Right renal cortex interstitium (tissue), 3 donors: ENCODE results near the gene PXDC1. TPM values are rescaled to one million over a fixed set of nuclear protein-coding genes. Genes with fewer than 3 reads are reported as not detected.

ENCODE experiments used
- DNase-seq, 3 donors: peaks; one replicate each; pipeline ENCODE4 v3.0.0-alpha.2; 2013; ENCODE audit warnings: low read depth in 3 of 3, low spot score in 2 of 3
- polyA plus RNA-seq, 3 donors: library from polyadenylated mRNA; unstranded; fragments of 120-200 nt; gene quantifications; one replicate each; pipeline ENCODE4 v1.2.1, GENCODE V29; 2013; ENCODE audit not compliant: insufficient read length in 3 of 3

PXDC1 gene
- polyA plus RNA-seq, 3 donors: 17.5 to 20.4 (median 19.3) TPM

- no peak for DNase-seq
These were observed 2.3 kb downstream of the PXDC1 start for GRCh38 chr6:3749067-3749841.

GRCh38 chr6:3748208-3749066, 3.1 kb downstream of the PXDC1 start:
- no peak for DNase-seq

GRCh38 chr6:3747100-3747737, 4.3 kb downstream of the PXDC1 start:
- DNase-seq: no peak

DNA sequence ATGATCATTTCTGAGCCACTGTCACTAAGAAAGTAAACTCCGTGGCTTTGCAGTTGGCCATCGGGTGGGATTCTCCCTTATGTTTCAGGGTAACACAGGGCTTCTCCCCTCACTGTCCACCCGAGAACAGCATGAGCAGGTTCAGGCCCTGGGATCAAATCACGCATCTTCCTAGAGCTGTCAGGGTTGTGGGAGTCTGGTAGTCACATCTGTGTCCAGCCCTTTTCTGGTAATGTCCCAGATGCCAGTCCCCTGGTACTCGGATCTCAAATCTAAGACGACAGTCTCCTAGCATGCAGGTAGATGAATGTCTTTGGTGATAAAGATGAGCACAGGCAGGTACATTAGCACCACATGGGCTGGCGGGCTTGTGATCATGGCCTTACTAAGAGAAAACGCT, 4.8 kb downstream of the PXDC1 start:
- DNase-seq: no peak

DNA sequence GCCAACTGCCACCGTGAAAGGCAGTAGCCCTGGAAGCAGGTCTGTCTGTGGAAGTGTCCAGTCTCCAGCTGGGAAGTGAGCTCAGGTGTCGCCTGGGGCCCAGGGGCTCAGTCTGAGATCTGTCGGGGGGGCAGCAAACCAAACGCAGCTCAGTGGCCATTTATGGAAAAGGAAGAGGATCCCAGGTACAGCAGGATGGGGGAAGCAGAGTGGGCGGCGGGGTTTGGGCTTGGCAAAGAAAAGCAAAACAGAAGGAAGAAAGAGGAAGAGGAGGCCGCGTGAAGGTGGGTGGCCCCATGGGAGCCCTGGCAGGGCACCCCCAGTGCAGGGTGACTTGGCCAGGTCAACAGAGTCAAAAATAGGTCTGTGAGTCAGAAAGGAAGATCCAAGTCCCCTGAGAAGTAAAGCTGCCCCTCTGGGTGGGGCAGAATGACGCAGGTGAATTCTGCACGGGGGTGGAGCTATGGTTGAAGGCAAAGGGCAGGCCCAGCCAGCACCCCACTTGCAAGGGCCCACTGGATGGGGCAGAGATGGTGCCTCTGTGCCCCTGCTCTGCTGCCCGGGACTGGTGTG, 5.3 kb downstream of the PXDC1 start:
- DNase-seq: no peak

DNA sequence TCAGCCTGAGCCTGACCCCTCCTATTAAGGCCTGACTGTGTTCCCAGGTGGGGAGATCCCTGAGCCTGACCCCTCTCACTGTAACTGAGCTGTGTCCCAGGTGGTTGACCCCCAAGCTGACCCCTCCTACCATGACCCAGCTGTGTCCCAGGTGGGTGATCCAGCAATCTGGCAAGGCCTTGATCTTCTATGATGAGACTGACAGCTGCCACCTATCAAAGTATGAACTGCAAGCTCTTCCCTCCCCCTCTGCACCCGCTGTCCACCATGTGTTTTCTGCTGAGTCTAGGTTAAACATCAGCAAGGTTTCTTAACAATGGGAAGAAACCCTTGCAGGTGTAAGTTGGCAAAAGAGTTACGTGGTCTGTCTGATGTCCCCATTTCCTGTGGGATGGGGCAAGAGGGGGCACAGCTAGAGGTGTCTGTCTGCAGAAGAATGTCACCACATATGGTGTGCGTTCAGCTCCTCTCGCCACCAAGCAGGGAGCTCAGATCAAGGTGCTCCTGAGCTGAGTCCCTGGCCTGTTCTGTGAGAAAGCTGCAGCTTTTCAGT, 5.9 kb downstream of the PXDC1 start:
- DNase-seq: no peak

DNA sequence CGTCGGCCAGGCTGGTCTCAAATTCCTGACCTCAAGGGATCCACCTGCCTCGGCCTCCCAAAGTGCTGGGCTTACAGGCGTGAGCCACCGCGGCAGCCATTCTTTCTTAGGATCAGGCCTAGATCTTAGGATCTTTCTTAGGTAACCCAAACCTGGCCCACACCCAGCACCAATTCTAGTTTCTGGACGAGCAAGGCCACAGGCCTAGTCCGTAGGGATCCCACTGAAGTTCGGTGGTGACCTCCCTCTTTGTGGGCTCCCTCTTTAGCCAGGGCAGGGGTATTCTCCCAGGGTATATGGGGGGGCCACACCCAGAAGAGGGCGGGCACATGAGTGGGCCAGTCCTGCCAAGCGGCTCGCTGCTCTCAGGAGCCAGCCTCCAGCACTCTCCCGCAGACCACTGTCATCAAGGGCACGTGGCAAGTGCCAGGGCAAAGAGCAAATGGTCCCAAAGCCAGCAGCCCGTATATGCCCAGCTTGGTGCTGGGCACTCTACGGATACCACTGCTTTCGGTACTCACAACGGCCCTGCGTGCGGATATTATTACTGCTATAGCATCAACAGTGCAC, 6.5 kb downstream of the PXDC1 start:
- DNase-seq: no peak

- DNase-seq: no peak
These were observed 7.2 kb downstream of the PXDC1 start for GRCh38 chr6:3744211-3744900.

DNA sequence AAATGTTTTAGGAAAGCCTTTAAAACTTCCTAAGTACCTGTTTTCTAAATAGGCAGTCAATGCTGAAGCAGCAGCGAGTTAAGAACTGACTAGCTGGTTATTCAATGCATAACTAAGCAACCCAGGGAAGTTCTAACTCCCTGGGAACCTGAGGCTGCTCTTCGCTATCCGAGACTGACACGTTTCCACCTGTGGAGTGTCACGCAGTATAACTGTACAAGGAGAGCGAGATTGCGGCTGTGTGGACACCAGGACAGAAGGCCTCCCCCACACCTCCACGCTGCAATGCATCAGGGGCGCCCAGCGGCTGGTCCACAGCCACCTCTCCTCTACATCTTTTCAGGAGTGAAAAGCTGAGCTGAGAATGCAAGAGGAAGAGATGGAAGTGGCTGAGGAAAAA, 8.0 kb downstream of the PXDC1 start:
- DNase-seq: no peak

DNA sequence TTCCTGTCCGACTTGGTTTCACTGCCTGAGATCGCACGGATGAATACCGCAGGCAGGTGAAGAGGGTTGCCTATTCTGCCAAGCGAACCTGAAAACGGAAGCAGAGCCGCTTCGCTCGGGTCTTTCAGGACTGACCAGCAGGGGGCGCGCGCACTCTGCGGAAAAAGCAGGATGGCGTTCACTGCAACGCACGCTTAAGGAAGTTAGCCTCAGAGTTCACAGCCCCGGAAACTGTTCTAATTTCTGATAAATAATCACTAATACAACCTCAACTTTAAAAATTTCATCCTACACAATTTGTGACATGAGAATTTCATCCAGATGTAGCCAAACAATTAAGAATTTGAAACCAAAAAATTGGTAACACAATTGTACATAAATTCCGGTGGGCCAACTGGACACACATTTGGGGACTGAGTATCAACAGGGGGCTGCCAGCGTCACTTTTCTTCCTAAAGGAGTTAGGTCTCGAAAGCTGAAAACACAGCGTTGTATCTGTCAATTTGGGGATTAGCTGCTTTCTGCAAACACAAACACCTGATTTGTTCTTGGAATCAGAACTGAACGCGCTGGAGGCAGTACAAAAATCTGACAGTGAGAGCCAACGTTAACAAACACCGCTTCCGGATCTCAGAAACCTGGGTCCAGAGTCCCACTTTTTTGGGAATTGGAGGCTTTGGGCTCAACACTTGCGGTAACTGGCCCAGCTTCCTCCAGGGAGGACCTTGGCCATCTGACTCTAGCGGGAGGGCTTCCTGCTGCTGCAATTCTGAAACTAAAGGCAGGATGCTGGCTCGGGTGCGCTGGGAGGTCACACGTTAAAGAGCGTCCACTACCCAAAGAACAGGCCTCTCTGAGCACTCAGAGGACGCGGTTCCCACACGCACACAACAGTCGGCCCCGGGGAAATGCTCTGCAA, 8.8 kb downstream of the PXDC1 start:
- DNase-seq: no peak

- no peak for DNase-seq
These were observed 9.5 kb downstream of the PXDC1 start for GRCh38 chr6:3742076-3742425.

- no peak for DNase-seq
These were observed 10.0 kb downstream of the PXDC1 start for GRCh38 chr6:3741477-3741871.

DNA sequence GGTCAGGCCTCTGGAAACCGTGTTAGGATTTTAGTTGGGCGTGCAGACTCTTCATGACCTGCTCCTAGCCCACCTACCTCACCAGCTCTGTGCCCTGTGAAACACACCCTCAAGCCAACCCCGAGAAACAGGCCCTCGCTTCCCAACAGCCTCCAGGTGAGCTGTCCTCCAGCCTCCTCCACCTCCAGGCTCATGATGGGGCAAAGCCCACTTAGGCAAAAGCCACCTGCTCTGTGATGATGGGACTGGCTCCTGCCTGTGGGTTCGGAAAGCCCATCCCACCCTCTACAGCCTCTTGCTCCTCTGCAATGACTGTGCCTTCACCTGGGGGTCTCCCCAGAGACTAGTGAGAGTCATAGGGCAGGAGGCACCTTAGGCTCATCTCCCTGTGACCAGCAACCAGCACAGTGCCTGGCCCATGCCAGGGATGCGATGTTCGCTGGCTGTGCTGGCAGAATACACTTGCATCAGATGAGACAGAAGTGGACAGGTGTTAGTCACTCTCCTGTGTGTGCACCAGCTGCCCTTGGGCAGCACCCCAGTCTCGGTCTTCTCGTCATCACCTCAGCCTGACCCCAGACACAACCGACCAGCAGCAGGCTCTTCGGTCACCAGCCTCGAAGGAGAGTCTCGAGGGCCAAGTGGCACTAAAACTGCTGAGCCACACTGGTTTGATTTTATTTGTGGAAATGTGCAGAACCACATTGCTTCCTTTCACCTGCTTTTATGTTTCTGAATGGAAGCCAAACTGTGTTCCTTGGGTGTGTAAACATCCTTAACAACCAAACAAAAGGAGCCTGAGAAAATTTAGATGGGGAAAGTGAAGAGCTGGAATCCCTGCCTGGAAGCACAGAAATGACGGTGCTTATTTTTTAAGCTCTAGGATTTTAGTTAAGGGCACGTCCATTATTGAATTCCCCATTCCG, 10.7 kb downstream of the PXDC1 start:
- DNase-seq: no peak

- no peak for DNase-seq
These were observed 12.1 kb downstream of the PXDC1 start for GRCh38 chr6:3739311-3739897.

GRCh38 chr6:3738381-3739131, 13.0 kb downstream of the PXDC1 start:
- DNase-seq: no peak

DNA sequence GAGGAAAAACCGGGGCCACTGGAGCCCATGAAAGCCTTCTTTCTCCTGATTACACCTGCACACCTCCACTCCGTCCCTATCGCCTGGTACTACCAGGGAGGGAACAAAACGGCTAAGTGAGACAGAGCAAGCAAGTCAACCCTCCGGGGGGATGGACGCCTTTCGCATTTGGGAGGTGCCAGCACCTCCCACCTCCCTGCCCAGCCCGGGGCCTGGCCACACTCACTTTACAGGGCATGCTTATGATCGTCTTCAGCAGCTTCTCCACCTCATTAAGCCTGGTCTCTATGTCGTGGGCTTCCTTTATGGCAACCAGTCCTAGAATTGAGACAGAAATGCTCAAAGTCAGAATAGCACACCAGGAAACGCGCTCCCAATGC, 13.7 kb downstream of the PXDC1 start:
- DNase-seq: no peak
